Ovary (tissue), 9 donors: ENCODE results near the gene NUAK1. TPM values are rescaled to one million over a fixed set of nuclear protein-coding genes. Genes with fewer than 3 reads are reported as not detected.

Experiments used
- DNase-seq, 5 donors: peaks; one replicate each; pipeline ENCODE4 v3.0.0-alpha.2; 2019 to 2020
- H3K27ac ChIP-seq, 2 donors: fragments of 200-600 bp; one replicate each; pipeline versions ENCODE4 v1.5.1 to v1.8.0; 2019 to 2022
- H3K27me3 ChIP-seq: fragments of 200-600 bp; one replicate; pipeline ENCODE4 v1.8.0; 2022
- H3K36me3 ChIP-seq: fragments of 200-600 bp; sonication (generic); one replicate; pipeline ENCODE4 v1.5.1; 2019
- H3K4me1 ChIP-seq: one replicate; pipeline ENCODE4 v1.8.1; 2013; ENCODE audit warnings: mild to moderate bottlenecking, moderate library complexity; ENCODE audit not compliant: insufficient read depth
- H3K4me3 ChIP-seq: fragments of 200-600 bp; sonication (generic); one replicate; pipeline ENCODE4 v1.5.1; 2017
- H3K9me3 ChIP-seq, 2 donors: fragments of 200-600 bp in 1 of 2; sonication (generic) in 1 of 2; one replicate each; pipeline versions ENCODE4 v1.5.1 to v1.8.1; 2013 to 2019; ENCODE audit warnings: mild to moderate bottlenecking in 1 of 2, moderate library complexity in 1 of 2
- EP300 ChIP-seq: sonication (generic); formaldehyde crosslinking; IDR thresholded peaks from one replicate; pipeline ENCODE4 v1.6.1; 2017; ENCODE audit warnings: antibody characterized with exemption
- POLR2A ChIP-seq: fragments of 450-650 bp; IDR thresholded peaks from one replicate; pipeline ENCODE4 v1.6.1; 2017; ENCODE audit warnings: antibody characterized with exemption, mild to moderate bottlenecking, moderate library complexity
- WGBS, 3 donors: extraction: QIAGEN DNeasy Blood & Tissue Kit in 1 of 3; methylation state at CpG; one replicate each; pipeline versions ENCODE4 v1.1.5 to v1.1.7; 2013 to 2017; 5-methylcytosine and 5-hydroxymethylcytosine counted together
- intact Hi-C, 4 donors: fragments of 100-400 bp; cut with DNase I; formaldehyde crosslinking; loops; one replicate each; pipeline versions ENCODE4 v1.11.0 to v1.15.1; 2022 to 2023
- polyA plus RNA-seq, 2 donors: library from polyadenylated mRNA; stranded (reverse); fragments of 200-250 nt in 1 of 2; fragments of 350-450 nt in 1 of 2; fragmentation: Illumina TruSeq in 1 of 2; extraction: RNeasy Lipid Tissue Mini Kit (QIAGEN cat#74804) in 1 of 2; gene quantifications; one replicate each; pipeline ENCODE4 v1.2.3, GENCODE V29; 2013 to 2014
- total RNA-seq, 7 donors: library from RNA; depleted of rRNA in 2 of 7; stranded (reverse); fragments of >200 nt in 2 of 7; fragmentation: NEBNext Ultra II Directional in 3 of 7; extraction: Animal tissue kit (Norgen Biotek cat#: 25700) in 3 of 7; gene quantifications; one replicate each; pipeline versions ENCODE4 v1.1.0 to v1.2.4, GENCODE V29; 2016 to 2023
- TF ChIP-seq, protein P1 (sequence below), 3 donors: fragments of 450-650 bp in 2 of 3; fragments of 200-600 bp in 1 of 3; IDR thresholded peaks; one replicate each; pipeline versions ENCODE4 v1.5.1 to v1.8.0; 2016 to 2022; ENCODE audit warnings: antibody characterized with exemption in 3 of 3, mild to moderate bottlenecking in 1 of 3
- donor health status: DM: no; HTN: no; CAD: no; lungs with moderate emphysema.
- donor health status: DM: no; HTN: no; CAD: no.
- donor health status: Bipolar disorder and iron deficiency.
- donor health status: DM: yes; HTN: yes; CAD: no.
- donor health status: DM: no; HTN: no; CAD: no.
- donor health status: DM: yes; HTN: yes; CAD: no.

The NUAK1 gene
- total and polyA plus RNA-seq, 9 donors, result 2.8 to 22.2 (median 12.0) TPM

DNA sequence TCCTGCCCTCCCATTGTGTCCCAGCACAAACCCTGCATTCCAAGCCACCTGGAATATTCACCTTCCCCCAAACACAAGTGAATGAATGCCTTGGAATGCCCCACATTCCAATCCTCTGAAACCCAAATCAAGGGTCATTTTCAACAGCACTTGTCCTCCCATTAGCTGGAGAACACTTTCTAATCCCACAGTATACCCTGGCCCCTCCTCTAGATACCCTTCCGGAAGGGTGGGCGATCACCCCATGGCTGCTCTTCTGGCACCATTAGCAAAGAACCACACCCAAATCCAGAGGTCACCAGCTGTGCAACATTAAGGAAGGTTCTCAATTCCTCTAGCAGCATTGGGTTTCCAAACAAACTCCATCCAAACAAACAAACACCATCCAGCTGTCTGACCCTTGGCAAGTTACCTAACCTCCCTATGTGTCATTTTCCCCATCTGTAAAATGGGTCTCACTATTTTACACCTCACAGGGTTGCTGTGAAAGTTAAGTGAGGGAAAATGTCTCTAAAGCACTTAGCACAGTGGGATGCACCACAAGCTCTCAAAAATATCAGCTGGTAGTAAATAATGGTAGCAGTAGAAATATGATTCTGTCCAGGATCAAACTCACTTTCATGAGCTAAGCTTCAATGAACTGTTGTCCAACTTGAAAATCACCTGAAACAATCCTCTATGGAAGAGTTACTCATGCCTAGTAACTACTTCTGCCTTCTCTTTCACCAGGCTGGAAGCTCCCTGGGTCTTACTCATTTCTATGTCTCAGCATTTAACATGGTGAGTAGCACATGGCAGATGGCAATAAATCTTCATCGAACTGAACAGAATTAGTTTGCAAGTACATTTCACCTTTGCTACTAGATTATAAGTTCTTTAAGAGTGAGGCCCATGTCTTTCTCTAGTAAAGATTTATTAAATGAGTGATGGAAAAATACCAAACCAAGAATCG lies 5.3 kb downstream of the NUAK1 start:
- H3K4me1 ChIP-seq, result peaks cover 24% of the 10 kb centered on the region
- H3K36me3 ChIP-seq, result no peaks in the 10 kb centered on the region
- H3K9me3 ChIP-seq, result no peaks in the 10 kb centered on the region
- H3K27me3 ChIP-seq, result no peaks in the 10 kb centered on the region
- no peak for DNase-seq
- TF ChIP-seq, protein P1, sequence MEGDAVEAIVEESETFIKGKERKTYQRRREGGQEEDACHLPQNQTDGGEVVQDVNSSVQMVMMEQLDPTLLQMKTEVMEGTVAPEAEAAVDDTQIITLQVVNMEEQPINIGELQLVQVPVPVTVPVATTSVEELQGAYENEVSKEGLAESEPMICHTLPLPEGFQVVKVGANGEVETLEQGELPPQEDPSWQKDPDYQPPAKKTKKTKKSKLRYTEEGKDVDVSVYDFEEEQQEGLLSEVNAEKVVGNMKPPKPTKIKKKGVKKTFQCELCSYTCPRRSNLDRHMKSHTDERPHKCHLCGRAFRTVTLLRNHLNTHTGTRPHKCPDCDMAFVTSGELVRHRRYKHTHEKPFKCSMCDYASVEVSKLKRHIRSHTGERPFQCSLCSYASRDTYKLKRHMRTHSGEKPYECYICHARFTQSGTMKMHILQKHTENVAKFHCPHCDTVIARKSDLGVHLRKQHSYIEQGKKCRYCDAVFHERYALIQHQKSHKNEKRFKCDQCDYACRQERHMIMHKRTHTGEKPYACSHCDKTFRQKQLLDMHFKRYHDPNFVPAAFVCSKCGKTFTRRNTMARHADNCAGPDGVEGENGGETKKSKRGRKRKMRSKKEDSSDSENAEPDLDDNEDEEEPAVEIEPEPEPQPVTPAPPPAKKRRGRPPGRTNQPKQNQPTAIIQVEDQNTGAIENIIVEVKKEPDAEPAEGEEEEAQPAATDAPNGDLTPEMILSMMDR (IDR thresholded peaks at IDR 0.05), result no peak
- no peak for TF ChIP-seq POLR2A
- no peak for TF ChIP-seq EP300
- WGBS, 3 donors, result 63 to 77% (median 74%) methylated on average over 4 of the region's 4 CpGs
- H3K4me3 ChIP-seq, result no peak overlapping the region
- no peak overlapping the region for H3K27ac ChIP-seq
- intact Hi-C loops, result loop anchor here in 2 of 4 donors (5.0 to 10.0 kb wide), 4 partner anchors 59 to 719 kb away; no protein-coding TSS in a partner anchor

DNA sequence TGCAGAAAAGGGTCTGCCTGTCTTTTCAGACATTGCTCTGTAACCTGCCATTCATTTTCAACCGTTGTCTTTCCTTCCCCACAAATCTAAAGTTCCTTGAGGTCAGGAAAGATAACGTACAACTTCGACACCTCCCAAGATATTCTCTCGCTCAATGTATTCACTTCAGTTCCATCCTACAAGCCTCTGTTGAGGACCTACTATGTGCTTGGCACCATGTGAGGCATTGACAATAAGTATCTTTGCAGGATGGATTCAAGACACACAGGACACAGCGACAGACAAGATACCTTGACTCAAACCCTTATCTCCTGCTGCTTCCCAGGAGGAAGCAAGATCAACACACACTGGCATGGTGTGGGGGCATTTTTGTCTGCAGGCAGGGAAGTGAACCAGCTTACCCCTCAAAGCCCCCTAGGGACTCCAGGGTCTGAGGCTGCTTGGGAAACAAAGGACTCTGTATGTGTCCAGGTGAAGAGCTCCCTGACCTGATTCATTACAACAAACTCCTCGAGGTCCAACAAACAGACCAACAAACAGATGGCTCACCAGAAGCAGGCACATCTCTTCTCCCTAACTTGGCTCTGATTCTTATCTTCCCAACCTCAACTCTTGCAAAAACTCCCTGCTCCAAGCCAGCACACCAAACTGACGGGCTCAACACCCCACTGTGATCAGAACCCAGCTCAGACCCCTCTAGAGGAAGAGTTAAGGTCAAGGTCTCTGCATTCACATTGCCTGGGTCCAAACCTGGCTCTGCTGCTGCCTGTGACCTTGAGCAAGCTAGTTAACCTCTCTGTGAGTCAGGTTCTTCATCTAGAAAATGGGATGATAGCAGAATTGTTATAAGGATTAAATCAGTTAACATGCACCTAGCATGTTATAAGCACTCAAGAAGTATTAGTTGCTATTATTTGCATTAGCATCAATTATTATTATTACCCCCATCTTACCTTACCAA lies 6.3 kb downstream of the NUAK1 start:
- no peak overlapping the region for H3K4me3 ChIP-seq
- no peak overlapping the region for H3K27ac ChIP-seq
- TF ChIP-seq, protein P1 (IDR thresholded peaks at IDR 0.05), result no peak
- TF ChIP-seq EP300, result no peak
- TF ChIP-seq POLR2A, result no peak
- H3K4me1 ChIP-seq, result peaks cover 23% of the 10 kb centered on the region
- intact Hi-C loops, result loop anchor here in 2 of 4 donors (5.0 to 10.0 kb wide), 4 partner anchors 58 to 718 kb away; no protein-coding TSS in a partner anchor
- H3K27me3 ChIP-seq, result no peaks in the 10 kb centered on the region
- H3K36me3 ChIP-seq, result no peaks in the 10 kb centered on the region
- no peaks in the 10 kb centered on the region for H3K9me3 ChIP-seq
- no peak for DNase-seq
- WGBS, 3 donors, result 64 to 74% (median 66%) methylated on average over 7 of the region's 7 CpGs

DNA sequence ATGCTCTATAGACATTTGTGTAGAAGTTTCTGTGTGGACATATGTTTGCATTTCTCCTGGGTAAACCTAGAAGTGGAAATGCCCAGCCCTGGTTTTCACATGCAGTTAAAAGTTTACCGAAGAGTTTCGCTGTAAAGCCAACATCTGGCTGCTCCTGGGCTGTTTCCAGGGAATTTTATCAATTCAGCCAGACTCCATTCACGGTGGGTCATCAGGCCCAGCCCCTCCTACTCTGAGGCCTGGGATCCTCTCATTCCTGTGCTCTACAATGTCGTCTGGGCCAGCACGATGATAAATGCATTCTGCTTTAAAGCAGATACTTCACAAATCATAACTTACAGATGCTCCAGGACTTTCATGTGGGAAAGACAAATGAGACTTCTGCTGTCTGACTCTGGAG lies 7.1 kb downstream of the NUAK1 start:
- Histone ChIP-seq H3K9me3 (no peaks in the 10 kb centered on the region), H3K4me1 (peaks cover 21% of the 10 kb centered on the region), H3K36me3 (no peaks in the 10 kb centered on the region), H3K27me3 (no peaks in the 10 kb centered on the region), H3K4me3 (no peak overlapping the region), H3K27ac (no peak overlapping the region)
- intact Hi-C loops, result loop anchor here in 2 of 4 donors (5.0 to 10.0 kb wide), 4 partner anchors 57 to 717 kb away; no protein-coding TSS in a partner anchor
- WGBS, 3 donors, result 2 to 3% (median 2%) methylated on average over 5 of the region's 5 CpGs
- DNase-seq, result peak in 3 of 5 donors; percentile 23 to 43 (median 32)
- TF ChIP-seq EP300 (no peak), POLR2A (no peak)

DNA sequence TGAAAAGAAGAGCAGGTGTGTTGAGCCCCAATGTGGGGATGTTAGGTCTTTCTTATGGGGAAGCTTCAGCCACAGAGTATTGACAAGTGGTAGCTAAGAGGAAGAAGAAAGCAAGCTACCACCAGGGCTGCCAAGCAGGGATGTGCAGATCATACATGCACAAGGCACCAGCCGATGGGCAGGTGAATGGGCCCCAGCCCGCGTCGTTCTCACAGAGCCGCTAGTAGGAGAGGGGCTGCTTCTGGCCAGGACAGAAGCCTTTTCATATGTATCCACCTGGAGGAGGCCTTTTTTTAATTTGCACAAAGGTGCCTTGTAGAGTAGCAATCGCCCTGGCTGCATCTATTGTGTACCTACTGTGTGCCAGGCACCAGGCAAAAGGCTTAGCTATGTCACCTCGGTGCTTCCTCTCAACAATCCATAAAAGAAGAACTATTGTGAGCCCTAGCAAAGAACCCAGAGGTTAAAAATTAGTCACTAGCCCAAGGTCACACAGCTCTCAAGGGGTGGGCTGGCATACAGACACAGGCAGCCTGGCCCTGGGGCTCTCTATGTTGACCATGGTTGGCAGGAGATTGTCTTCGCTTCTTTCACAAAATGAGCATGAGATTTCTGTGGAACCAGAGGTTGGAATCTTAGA lies 8.2 kb downstream of the NUAK1 start:
- peaks cover 25% of the 10 kb centered on the region for H3K4me1 ChIP-seq
- no peak for DNase-seq
- H3K27ac ChIP-seq, result no peak overlapping the region

More for the DNA sequence above, 8.2 kb downstream of the NUAK1 start:
- intact Hi-C loops, result loop anchor here in 2 of 4 donors (5.0 to 10.0 kb wide), 4 partner anchors 56 to 716 kb away; no protein-coding TSS in a partner anchor
- H3K9me3 ChIP-seq, result no peaks in the 10 kb centered on the region
- 91 to 96% (median 92%) methylated on average over 8 of the region's 8 CpGs for WGBS, 3 donors
- no peaks in the 10 kb centered on the region for H3K27me3 ChIP-seq
- H3K36me3 ChIP-seq, result no peaks in the 10 kb centered on the region
- TF ChIP-seq, protein P1 (IDR thresholded peaks at IDR 0.05), result no peak
- TF ChIP-seq EP300 (no peak), POLR2A (no peak)
- H3K4me3 ChIP-seq, result no peak overlapping the region
